Lower leg skin (tissue), 3 donors: ENCODE results near the gene PRDM16.

Source experiments
- POLR2A ChIP-seq, 2 donors: fragments of 450-650 bp; IDR thresholded peaks; one replicate each; pipeline ENCODE4 v1.6.1; 2016 to 2017; ENCODE audit warnings: antibody characterized with exemption in 2 of 2, mild to moderate bottlenecking in 1 of 2, moderate library complexity in 1 of 2
- TF ChIP-seq, protein P1 (sequence below), 3 donors: fragments of 450-650 bp; IDR thresholded peaks; one replicate each; pipeline ENCODE4 v1.5.1; 2016; ENCODE audit warnings: antibody characterized with exemption in 3 of 3, mild to moderate bottlenecking in 3 of 3, moderate library complexity in 2 of 3

GRCh38 chr1:3442331-3442730, 373.3 kb downstream of the PRDM16 start:
- TF ChIP-seq, protein P1, sequence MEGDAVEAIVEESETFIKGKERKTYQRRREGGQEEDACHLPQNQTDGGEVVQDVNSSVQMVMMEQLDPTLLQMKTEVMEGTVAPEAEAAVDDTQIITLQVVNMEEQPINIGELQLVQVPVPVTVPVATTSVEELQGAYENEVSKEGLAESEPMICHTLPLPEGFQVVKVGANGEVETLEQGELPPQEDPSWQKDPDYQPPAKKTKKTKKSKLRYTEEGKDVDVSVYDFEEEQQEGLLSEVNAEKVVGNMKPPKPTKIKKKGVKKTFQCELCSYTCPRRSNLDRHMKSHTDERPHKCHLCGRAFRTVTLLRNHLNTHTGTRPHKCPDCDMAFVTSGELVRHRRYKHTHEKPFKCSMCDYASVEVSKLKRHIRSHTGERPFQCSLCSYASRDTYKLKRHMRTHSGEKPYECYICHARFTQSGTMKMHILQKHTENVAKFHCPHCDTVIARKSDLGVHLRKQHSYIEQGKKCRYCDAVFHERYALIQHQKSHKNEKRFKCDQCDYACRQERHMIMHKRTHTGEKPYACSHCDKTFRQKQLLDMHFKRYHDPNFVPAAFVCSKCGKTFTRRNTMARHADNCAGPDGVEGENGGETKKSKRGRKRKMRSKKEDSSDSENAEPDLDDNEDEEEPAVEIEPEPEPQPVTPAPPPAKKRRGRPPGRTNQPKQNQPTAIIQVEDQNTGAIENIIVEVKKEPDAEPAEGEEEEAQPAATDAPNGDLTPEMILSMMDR (IDR thresholded peaks at IDR 0.05), result no peak
- TF ChIP-seq POLR2A (IDR thresholded peaks at IDR 0.05), result no peak
